Loucy (cell line): ENCODE measurements around the gene CAMTA1.

Source experiments
- CTCF ChIP-seq: fragments of 200-600 bp; sonication (generic); conservative IDR thresholded peaks from 2 replicates; pipeline ENCODE4 v1.5.1; 2014; ENCODE audit warnings: mild to moderate bottlenecking, antibody characterized with exemption, low read length
- EZH2phosphoT487 ChIP-seq: fragments of 200-600 bp; IDR thresholded peaks from 2 replicates; pipeline ENCODE4 v1.6.1; 2018; ENCODE audit warnings: antibody characterized with exemption, mild to moderate bottlenecking, moderate library complexity, borderline replicate concordance

- TF ChIP-seq CTCF: no peak
- no peak for TF ChIP-seq EZH2phosphoT487
These were observed 896.1 kb downstream of the CAMTA1 start for GRCh38 chr1:7681401-7681800.
